Epithelial cell of esophagus (primary cell): Measurements from ENCODE around the gene MS4A10.
A peak's percentile ranks its signal among the peaks of the same experiment; 100 is the strongest.

ENCODE experiments used
- DNase-seq: peaks from one replicate; pipeline ENCODE4 v3.0.0; 2010; ENCODE audit warnings: low read depth
- H3K4me3 ChIP-seq: 2 replicates; pipeline ENCODE4 v1.5.1; 2011; ENCODE audit warnings: mild to moderate bottlenecking, low read length, control low read depth
- TF ChIP-seq, protein P1 (sequence below): IDR thresholded peaks from 2 replicates; pipeline ENCODE4 v1.5.1; 2011; ENCODE audit warnings: low read depth, mild to moderate bottlenecking, low read length, control low read depth, inconsistent platforms; ENCODE audit not compliant: insufficient read depth; ENCODE audit errors: missing control alignments

Gene MS4A10

DNA sequence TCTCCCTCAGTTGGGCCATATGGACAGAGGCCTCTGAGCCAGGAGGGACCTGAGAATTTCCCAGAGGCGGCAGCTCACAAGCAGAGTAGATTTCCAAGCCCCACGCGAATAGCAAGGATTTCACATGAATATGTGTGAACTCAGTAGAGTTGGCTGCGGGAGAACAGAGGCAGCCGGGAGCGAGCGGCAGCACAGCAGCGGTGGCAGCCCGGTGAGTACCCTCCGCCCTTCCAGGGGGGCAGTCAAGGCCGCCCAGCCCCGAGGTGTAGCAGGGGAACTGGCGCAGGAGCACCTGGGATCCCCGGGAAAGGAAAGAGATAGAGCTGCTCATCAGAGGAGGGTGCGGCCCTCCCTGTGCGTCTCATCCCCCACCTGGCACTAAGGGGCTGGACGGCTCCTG lies 36.9 kb upstream of the MS4A10 start:
- TF ChIP-seq, protein P1, sequence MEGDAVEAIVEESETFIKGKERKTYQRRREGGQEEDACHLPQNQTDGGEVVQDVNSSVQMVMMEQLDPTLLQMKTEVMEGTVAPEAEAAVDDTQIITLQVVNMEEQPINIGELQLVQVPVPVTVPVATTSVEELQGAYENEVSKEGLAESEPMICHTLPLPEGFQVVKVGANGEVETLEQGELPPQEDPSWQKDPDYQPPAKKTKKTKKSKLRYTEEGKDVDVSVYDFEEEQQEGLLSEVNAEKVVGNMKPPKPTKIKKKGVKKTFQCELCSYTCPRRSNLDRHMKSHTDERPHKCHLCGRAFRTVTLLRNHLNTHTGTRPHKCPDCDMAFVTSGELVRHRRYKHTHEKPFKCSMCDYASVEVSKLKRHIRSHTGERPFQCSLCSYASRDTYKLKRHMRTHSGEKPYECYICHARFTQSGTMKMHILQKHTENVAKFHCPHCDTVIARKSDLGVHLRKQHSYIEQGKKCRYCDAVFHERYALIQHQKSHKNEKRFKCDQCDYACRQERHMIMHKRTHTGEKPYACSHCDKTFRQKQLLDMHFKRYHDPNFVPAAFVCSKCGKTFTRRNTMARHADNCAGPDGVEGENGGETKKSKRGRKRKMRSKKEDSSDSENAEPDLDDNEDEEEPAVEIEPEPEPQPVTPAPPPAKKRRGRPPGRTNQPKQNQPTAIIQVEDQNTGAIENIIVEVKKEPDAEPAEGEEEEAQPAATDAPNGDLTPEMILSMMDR, result no peak
- DNase-seq, result no peak
- no peak overlapping the region for H3K4me3 ChIP-seq

DNA sequence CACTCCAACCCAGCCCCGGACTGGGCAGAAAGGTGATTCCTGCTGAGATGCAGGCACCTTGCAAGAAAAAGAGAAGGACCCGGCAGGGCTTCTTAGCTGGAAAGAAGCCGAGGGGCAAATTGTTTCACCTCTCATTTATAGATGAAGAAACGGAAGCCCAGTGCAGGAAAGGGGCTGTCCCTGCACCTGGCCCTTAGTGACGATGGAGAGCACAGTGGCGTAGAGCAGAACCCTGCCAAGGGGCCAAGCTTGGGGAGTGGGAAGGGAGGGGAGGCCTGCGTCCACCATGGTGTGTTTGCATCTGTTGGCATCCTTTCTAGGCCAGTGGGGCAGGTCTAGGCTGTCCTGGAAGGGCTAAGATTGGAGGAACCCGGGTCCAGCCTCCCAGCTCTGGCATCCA lies 36.3 kb upstream of the MS4A10 start:
- no peak for DNase-seq

DNA sequence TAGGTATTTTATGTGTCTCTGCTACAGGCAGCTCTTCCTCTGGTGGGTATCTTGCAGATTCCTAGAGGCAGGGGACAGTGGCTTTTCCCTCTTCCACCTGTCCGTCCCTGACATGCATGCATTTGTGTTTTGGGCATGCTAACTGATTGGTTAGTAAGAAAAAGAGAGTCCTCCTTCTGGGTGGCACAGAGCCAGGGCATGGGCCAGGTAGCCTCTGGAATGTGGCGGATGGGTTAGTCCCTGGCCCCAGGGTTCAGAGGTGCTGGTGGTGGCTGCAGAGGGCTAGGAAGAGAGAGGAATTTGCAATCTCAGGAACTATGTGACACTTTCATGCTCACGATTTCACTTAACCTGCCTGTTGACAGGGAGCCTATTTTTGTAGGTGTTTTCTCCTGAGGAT lies 34.2 kb upstream of the MS4A10 start:
- no peak overlapping the region for H3K4me3 ChIP-seq
- no peak for DNase-seq
- TF ChIP-seq, protein P1, result no peak

More for the DNA sequence above, 36.3 kb upstream of the MS4A10 start:
- no peak overlapping the region for H3K4me3 ChIP-seq
- TF ChIP-seq, protein P1, result no peak

DNA sequence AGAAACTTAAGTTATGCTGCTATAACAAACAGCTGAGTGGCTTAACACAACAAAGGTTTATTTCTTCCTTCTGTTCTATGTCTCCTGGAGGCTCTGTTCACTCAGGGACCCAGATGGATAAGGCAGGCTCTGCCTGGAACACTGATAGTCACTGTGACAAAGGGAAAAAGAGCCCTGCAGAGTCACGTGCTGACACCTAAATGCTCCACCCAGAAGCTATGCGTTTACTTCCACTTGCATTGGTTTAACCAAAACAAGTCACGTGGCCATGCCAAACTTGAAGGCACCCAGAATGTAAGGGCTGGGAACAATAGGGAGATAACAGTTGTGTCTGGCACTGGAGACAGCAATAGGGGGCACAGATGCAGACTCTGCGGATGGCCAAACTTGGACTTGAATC lies 31.8 kb upstream of the MS4A10 start:
- TF ChIP-seq, protein P1, result no peak
- no peak for DNase-seq
- H3K4me3 ChIP-seq, result no peak overlapping the region

DNA sequence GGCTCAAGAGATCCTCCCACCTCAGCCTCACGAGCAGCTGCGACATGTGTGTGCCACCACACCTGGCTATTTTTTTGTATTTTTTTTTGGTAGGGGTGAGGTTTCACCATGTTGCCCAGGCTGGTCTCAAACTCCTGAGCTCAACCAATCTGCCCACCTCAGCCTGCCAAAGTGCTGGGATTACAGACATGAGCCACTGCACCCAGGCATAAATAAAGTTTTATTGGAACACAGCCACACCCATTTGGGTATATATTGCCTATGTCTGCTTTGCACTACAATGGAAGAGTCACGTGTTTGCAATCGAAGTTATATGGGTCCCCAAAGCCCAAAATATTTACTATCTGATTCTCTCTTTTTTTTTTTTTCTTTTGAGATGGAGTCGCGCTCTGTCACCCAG lies 30.2 kb upstream of the MS4A10 start:
- no peak for DNase-seq
- H3K4me3 ChIP-seq, result no peak overlapping the region
- TF ChIP-seq, protein P1, result no peak

DNA sequence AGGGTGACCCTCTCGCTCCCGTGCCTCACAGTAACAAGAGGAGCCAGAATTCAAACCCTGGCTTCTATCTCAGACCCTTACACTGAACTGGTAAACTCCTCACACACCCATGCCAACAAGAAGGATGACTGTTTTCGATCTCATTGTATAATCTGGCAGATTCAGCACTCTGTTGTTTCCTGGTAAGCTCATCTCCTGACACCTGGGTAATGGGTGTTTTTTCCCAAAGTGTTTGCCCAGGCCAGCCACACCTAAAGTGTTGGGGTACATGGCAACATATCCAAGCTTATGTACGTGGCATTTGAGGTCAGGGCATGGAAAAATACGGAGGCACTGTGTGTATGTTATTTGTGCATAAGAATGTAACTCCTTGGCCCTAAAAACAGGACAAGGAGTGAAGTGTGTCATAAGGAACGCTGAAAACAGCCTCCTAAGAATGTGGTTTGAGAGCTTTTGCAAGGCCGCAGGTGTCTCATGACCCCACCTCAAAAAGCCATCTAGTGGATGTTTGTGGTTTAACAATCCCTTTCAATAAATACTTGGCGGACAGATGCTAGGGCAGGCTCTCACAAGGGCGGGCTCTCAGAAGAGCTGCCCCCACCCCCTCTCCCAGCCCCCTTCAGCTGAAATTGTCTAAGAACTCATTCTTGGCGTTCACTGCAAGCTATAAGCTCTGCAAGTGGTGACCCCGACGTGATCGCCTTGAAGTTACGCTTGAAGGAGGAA lies 28.7 kb upstream of the MS4A10 start, which contains the start of gene MS4A15:
MS4A15 (plus strand) TSS at position 561 of the 726 bp plus-strand sequence. CDS start 6,867 bp downstream, outside the sequence.
- no peak within 1 kb of the TSS for H3K4me3 ChIP-seq
- TF ChIP-seq, protein P1, result peak; percentile 12
- peak; percentile 30 for DNase-seq
